ENCODE measurements around the gene ANKRD53. TPM values are rescaled to one million over a fixed set of nuclear protein-coding genes. Genes with fewer than 3 reads are reported as not detected.
A peak's percentile ranks its signal among the peaks of the same experiment; 100 is the strongest.

ANKRD53 gene
- total and polyA plus RNA-seq, 9 of the 15 experiments (the other 6 are each of a cell fraction or from before 2014, with no cell fraction given), result 0.18 TPM; not detected in 8

GRCh38 chr2:71006955-71007799 lies 28.7 kb downstream of the ANKRD53 start:
- no peaks in the 10 kb centered on the region for H4K20me1 ChIP-seq (replicated peaks; ENCODE audit: control insufficient read depth, insufficient read depth, low read length)
- no peaks in the 10 kb centered on the region for H3K36me3 ChIP-seq (ENCODE audit: control insufficient read depth, insufficient read depth, low read length)
- H3K4me2 ChIP-seq (ENCODE audit: insufficient read depth, low read length), result no peak overlapping the region
- DNase-seq (ENCODE audit: extremely low read depth in 1 of 4, low spot score in 3 of 4) (peak in 2 of 4 experiments; percentile 3 to 4), ATAC-seq (no peak), FAIRE-seq (no peak)
- 44% methylated on average over 4 of the region's 5 CpGs for WGBS (ENCODE audit: insufficient coverage, low coverage, missing lambda C conversion rate)
- intact Hi-C loops (cut with micrococcal nuclease), result loop anchor here (10.0 kb wide), 1 partner anchor 148 kb away; no protein-coding TSS in a partner anchor
- H3K9ac ChIP-seq (ENCODE audit: insufficient read depth in 1 of 2, low read depth in 2 of 2, low read length in 2 of 2), result no peak overlapping the region
- TF ChIP-seq CTCFL (IDR thresholded peaks at IDR 0.05; ENCODE audit: borderline replicate concordance, insufficient read depth, low read depth, low read length, poor library complexity, severe bottlenecking), result no peak
- no peak for TF ChIP-seq ZNF354B (CRISPR knock-in tag; IDR thresholded peaks at IDR 0.05)
- no peak for TF ChIP-seq ZNF212 (CRISPR knock-in tag; IDR thresholded peaks at IDR 0.05)
- no peak for TF ChIP-seq ETV5 (CRISPR knock-in tag; IDR thresholded peaks at IDR 0.05; ENCODE audit: low read depth)
- TF ChIP-seq CLOCK (CRISPR knock-in tag; IDR thresholded peaks at IDR 0.05; ENCODE audit: borderline replicate concordance), result no peak
- no peak for TF ChIP-seq ATF4 (CRISPR knock-in tag; IDR thresholded peaks at IDR 0.05)
- no peak for TF ChIP-seq FIP1L1 (IDR thresholded peaks at IDR 0.05; ENCODE audit: low read depth, low read length, poor library complexity, severe bottlenecking)
- TF ChIP-seq ZFPM2 (CRISPR knock-in tag; IDR thresholded peaks at IDR 0.05), result no peak
- no peak for TF ChIP-seq PHB (CRISPR knock-in tag; IDR thresholded peaks at IDR 0.05)
- no peak for TF ChIP-seq ZNF695 (CRISPR knock-in tag; IDR thresholded peaks at IDR 0.05)
- TF ChIP-seq RHOXF2B (CRISPR knock-in tag; conservative IDR thresholded peaks at IDR 0.05), result no peak
- no peak for TF ChIP-seq ZNF311 (CRISPR knock-in tag; IDR thresholded peaks at IDR 0.05)
- TF ChIP-seq STAT5A (IDR thresholded peaks at IDR 0.05; ENCODE audit: borderline replicate concordance, low read length), result no peak
- TF ChIP-seq ZBTB1 (CRISPR knock-in tag; IDR thresholded peaks at IDR 0.05; ENCODE audit: borderline replicate concordance, low read depth), result no peak
- TF ChIP-seq SIX5 (IDR thresholded peaks at IDR 0.05; ENCODE audit: borderline replicate concordance in 1 of 2, insufficient read depth in 1 of 2, low read depth in 1 of 2, low read length in 2 of 2), result no peak
- H3K79me2 ChIP-seq (ENCODE audit: control insufficient read depth, insufficient read depth, low read length), result no peaks in the 10 kb centered on the region
- H3K9me1 ChIP-seq (ENCODE audit: control insufficient read depth, insufficient read depth, low read length), result peaks cover 3% of the 10 kb centered on the region
- ChIA-PET POLR2A (interaction anchor here (0.5 to 1.4 kb wide), 3 partner anchors 14 to 1131 kb away, joined by 3 to 4 read pairs (median 4); no protein-coding TSS in a partner anchor), CTCF (ENCODE audit: low intra/inter-chr PET ratio) (no interaction called here)
- in situ Hi-C loops (cut with MboI), result no loop called here
- H3K27ac ChIP-seq (ENCODE audit: extremely low read depth, low read depth, low read length), result no peak overlapping the region
- H3K9me3 ChIP-seq (replicated peaks; ENCODE audit: control insufficient read depth, insufficient read depth, low read depth, low read length), result no peaks in the 10 kb centered on the region
- H3K4me1 ChIP-seq (replicated peaks in 1 of 2; ENCODE audit: control insufficient read depth in 2 of 2, insufficient read depth in 2 of 2, low read length in 2 of 2), result peaks cover 8 to 13% of the 10 kb centered on the region in 2 experiments; a peak in 4 of 5 replicates
- BruUV-seq (replicated peaks), result no TSS peak
- H3K27me3 ChIP-seq (ENCODE audit: control insufficient read depth in 2 of 2, insufficient read depth in 2 of 2, low read length in 2 of 2), result peaks cover 0 to 22% of the 10 kb centered on the region in 2 experiments; a peak in 3 of 5 replicates
- no peak overlapping the region for H3K4me3 ChIP-seq
- H2AFZ ChIP-seq (ENCODE audit: low read depth, low read length), result no peak overlapping the region

Data from K562 (cell line).